Fibroblast of peridontal ligament (primary cell): ENCODE measurements around the gene TYMP.
A peak's percentile ranks its signal among the peaks of the same experiment; 100 is the strongest.

Source experiments
- DNase-seq: peaks from one replicate; pipeline ENCODE4 v3.0.0-alpha.2; 2010; ENCODE audit errors: extremely low read depth

Gene TYMP

DNA sequence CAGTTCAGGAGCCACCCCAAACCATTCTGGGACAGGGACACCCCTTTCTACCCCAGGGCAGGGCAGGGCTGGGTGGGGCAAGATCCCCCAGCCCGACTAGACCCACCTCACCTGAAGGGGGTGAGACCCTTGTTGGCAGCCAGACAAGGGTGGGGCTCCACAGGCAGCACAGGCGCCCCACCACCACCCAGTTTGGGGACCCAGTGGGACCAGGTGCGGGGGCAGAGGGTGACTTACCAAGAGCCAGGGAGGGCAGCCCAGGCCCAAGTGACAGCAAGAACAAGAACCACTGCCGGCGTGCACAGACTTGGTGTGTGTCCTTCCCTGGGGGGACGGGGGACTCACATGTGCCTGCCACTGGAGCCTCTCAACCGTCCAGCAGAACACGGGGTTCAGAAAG lies 46.3 kb downstream of the TYMP start:
- no peak for DNase-seq

- no peak for DNase-seq
Measured at GRCh38 chr22:50483106-50483505, 46.7 kb downstream of the TYMP start.

DNA sequence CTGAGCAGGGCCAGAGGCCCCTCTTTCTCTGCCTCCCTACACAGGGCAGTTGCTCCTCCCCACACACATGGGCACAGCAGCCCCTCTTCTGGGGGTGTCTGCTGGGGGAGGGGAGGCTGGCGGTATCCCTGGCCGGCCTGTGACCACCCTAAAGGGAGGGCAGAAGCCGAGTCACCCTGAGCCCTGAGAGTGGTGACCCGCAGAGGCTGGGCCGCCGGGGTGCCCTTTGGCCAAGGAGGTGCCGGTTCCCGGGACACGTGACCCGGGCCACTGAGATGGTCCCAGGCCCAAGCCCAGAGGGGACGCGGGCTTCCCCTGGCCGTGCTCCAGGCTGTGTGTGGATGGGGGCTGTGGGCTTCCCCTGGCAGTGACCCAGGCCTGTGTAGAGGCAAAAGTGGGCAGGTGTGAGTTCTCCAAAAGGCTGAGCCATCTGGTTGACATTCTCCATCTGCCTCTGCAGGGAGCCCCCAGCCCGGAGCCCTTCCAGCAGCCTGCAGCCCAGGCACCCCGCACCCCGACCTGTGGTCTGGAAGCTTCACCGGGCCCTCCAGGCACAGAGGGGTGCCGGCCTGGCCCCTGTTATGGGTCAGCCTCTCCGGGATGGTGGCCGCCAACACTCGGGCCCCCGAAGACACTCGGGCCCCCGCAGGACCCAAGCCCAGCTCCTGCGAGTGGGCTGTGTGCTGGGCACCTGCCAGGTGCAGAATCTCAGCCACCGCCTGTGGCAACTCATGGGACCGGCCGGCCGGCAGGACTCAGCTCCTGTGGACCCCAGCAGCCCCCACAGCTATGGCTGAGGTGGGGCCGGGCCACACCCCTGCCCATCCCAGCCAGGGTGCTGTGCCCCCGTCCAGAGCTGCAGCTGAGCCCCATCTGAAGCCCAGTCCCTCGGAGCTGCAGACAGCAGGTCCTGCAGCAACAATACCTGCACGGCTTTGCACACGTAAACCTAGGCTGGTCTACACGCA lies 47.4 kb downstream of the TYMP start:
- DNase-seq: no peak

DNA sequence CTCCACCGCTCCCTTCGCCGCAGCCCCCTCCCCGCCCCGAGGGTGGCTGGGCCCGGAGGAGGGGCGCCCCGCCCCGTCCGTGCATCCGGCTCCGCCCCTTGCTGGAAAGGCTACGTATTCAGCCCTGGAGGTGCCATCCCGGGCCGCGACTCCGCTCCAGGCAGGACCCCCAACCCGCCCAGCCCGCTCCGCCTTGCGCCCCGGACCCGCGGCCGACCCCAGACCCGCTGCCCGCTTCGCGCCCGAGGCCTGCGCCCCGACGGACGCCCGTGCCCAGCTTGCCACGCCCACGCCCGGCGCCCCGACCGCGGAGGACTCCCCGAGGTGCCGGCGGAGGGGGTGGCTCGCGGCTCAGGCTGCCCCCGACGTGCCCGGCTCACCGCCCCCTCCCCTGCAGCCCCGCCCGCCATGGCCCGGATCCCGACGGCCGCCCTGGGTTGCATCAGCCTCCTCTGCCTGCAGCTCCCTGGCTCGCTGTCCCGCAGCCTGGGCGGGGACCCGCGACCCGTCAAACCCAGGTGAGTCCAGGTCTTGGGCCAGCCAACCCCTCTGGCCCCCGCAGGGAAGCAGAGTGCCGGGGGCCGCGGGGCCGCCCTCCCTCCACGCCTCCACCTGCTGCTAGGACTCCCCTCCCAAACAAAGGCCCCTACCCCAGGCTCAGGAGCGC lies 48.2 kb downstream of the TYMP start, which contains the start of gene ADM2:
Gene ADM2, plus strand, starts transcription at position 104 of the 667 bp plus-strand sequence. Its CDS starts 305 bp downstream, at position 409.
- DNase-seq: peak; percentile 11

- DNase-seq: no peak
Measured at GRCh38 chr22:50481045-50481439, 48.8 kb downstream of the TYMP start.

DNA sequence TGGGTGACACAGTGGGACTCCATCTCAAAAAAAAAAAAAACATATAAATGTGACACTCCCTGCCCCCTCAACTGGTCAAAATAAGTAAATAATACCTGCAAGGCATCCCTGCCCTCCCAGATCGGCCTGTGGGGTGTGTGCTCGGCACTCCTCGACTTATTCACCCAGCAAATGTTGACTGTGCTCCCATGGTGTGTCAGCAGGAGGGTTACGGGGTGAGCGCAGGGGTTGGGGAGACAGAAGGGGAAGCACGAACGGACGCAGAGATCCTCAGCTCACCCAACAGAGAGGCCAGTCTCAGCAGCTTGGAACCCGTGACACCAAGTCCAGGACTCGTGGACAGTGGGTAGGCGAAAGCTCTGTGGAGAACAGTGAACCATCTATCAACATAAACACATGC lies 50.1 kb downstream of the TYMP start:
- no peak for DNase-seq

DNA sequence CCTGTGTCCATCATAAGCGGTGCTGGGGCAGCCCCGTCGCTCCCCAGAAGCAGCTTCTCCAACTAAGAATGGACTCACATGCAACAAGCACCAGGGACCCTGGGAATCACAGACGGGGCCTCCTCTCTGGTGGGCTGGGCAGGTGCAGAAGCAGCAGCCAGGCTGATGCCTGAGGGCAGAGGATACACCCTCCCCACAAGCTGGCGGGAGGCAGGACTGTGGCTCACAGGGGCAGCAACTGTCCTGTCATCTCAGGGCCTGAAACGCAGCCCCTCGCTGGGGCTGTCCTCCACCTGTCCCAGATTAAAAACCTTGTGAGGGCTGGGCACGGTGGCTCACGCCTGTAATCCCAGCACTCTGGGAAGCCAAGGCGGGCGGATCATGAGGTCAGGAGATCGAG lies 51.9 kb downstream of the TYMP start:
- DNase-seq: no peak

DNA sequence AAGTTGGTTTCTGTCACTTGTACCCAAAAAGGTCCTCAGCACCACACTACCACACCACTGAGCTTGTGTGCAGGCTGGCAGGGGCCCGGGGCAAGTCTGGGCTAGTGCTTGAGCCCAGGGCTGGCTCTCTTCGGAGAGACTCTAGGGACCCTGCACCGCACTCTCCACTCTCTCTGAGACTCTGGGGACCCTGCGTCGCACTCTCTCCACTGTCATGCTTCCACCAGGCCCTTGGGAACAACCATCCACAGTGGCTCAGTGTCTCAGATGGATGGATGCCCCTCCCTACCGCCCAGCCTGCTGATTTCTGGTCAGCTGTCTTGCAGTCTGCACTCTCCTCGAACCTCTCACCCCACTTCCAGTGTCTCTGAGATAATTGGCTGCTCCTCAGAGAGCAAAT lies 52.9 kb downstream of the TYMP start:
- no peak for DNase-seq
